PFSK-1 (cell line): ENCODE results near the gene SLC25A44.

Source experiments
- FOXP2 ChIP-seq: optimal IDR thresholded peaks from 2 replicates; pipeline ENCODE3; 2011; ENCODE audit warnings: borderline replicate concordance, control low read depth, inconsistent platforms; ENCODE audit not compliant: insufficient read depth; ENCODE audit errors: extremely low read length, extremely low read depth
- POLR2AphosphoS5 ChIP-seq: IDR thresholded peaks from 2 replicates; pipeline ENCODE4 v1.6.1; 2012; ENCODE audit warnings: low read depth, mild to moderate bottlenecking, control low read depth, low read length, moderate library complexity
- TAF1 ChIP-seq: IDR thresholded peaks from 2 replicates; pipeline ENCODE4 v1.6.1; 2012; ENCODE audit warnings: low read length, control low read depth, borderline replicate concordance; ENCODE audit not compliant: insufficient read depth
- TF ChIP-seq, protein P1 (sequence below), 2 experiments: IDR thresholded peaks; 2 replicates each; pipeline versions ENCODE4 v1.6.1 to v1.8.0; 2011 to 2012; ENCODE audit warnings: low read depth in 2 of 2, low read length in 2 of 2, control low read depth in 1 of 2, inconsistent platforms in 1 of 2, mild to moderate bottlenecking in 1 of 2, moderate library complexity in 1 of 2; ENCODE audit not compliant: insufficient read depth in 1 of 2

DNA sequence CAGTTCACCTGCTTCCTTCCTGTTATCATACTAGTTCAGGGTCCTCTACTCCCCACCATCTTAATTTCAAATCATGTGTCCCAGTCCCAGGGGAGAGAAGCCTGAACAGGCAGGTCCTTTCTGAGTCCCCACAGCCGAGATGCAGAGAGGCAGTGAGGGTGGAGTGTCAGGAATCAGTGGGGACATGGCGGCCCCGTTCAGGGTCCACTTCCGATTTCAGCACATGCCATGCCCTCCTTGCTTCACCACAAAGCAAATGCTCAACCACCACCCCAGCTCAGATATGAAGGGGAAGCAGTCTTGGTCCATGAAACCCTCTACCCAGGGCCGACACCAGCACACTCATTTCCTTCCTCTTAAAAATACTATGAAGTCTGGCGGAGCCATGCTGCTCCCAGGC, 45.7 kb upstream of the SLC25A44 start:
- TF ChIP-seq POLR2AphosphoS5 (no peak), TAF1 (no peak), FOXP2 (no peak)
- TF ChIP-seq, protein P1, sequence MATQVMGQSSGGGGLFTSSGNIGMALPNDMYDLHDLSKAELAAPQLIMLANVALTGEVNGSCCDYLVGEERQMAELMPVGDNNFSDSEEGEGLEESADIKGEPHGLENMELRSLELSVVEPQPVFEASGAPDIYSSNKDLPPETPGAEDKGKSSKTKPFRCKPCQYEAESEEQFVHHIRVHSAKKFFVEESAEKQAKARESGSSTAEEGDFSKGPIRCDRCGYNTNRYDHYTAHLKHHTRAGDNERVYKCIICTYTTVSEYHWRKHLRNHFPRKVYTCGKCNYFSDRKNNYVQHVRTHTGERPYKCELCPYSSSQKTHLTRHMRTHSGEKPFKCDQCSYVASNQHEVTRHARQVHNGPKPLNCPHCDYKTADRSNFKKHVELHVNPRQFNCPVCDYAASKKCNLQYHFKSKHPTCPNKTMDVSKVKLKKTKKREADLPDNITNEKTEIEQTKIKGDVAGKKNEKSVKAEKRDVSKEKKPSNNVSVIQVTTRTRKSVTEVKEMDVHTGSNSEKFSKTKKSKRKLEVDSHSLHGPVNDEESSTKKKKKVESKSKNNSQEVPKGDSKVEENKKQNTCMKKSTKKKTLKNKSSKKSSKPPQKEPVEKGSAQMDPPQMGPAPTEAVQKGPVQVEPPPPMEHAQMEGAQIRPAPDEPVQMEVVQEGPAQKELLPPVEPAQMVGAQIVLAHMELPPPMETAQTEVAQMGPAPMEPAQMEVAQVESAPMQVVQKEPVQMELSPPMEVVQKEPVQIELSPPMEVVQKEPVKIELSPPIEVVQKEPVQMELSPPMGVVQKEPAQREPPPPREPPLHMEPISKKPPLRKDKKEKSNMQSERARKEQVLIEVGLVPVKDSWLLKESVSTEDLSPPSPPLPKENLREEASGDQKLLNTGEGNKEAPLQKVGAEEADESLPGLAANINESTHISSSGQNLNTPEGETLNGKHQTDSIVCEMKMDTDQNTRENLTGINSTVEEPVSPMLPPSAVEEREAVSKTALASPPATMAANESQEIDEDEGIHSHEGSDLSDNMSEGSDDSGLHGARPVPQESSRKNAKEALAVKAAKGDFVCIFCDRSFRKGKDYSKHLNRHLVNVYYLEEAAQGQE (IDR thresholded peaks at IDR 0.05; ENCODE audit: insufficient read depth in 1 of 2, low read depth in 2 of 2, low read length in 2 of 2) = no peak
